Psoas muscle (tissue), 8 donors: ENCODE data around the gene PSMB1. TPM values are rescaled to one million over a fixed set of nuclear protein-coding genes. Genes with fewer than 3 reads are reported as not detected.
A peak's percentile ranks its signal among the peaks of the same experiment; 100 is the strongest.

Experiments used
- ATAC-seq, 4 donors: fragments of 200-7000 bp; cut with Tn5 transposase; one replicate each; pipeline ENCODE4 v1.9.1; 2020; ENCODE audit warnings: moderate library complexity in 3 of 4, mild to moderate bottlenecking in 2 of 4
- DNase-seq, 2 donors: peaks; one replicate each; pipeline ENCODE4 v3.0.0-alpha.2; 2020
- H3K27ac ChIP-seq: fragments of 200-600 bp; one replicate; pipeline ENCODE4 v1.8.0; 2022
- H3K27me3 ChIP-seq, 3 donors: fragments of 200-600 bp in 1 of 3; one replicate each; pipeline versions ENCODE4 v1.6.1 to v1.8.0; 2013 to 2022; ENCODE audit warnings: low read length in 2 of 3, mild to moderate bottlenecking in 2 of 3, moderate library complexity in 1 of 3; ENCODE audit not compliant: insufficient read depth in 3 of 3
- H3K36me3 ChIP-seq, 2 donors: fragments of 200-600 bp in 1 of 2; one replicate each; pipeline versions ENCODE4 v1.6.1 to v1.8.0; 2013 to 2022; ENCODE audit warnings: low read depth in 1 of 2, mild to moderate bottlenecking in 1 of 2, moderate library complexity in 1 of 2; ENCODE audit not compliant: insufficient read depth in 1 of 2
- H3K4me1 ChIP-seq: fragments of 200-600 bp; one replicate; pipeline ENCODE4 v1.8.0; 2022
- H3K4me3 ChIP-seq: fragments of 200-600 bp; one replicate; pipeline ENCODE4 v1.8.0; 2022; ENCODE audit warnings: mild to moderate bottlenecking
- H3K9me3 ChIP-seq: fragments of 200-600 bp; one replicate; pipeline ENCODE4 v1.8.0; 2022
- CTCF ChIP-seq: fragments of 200-600 bp; IDR thresholded peaks from one replicate; pipeline ENCODE4 v1.8.0; 2022; ENCODE audit warnings: antibody characterized with exemption
- WGBS, 3 donors: extraction: QIAGEN DNeasy Blood & Tissue Kit; methylation state at CpG; one replicate each; pipeline versions ENCODE4 v1.1.6 to v1.1.7; 2013; 5-methylcytosine and 5-hydroxymethylcytosine counted together
- intact Hi-C, 2 donors: fragments of 100-400 bp; cut with DNase I; formaldehyde crosslinking; loops; one replicate each; pipeline versions ENCODE4 v1.11.0 to v1.14.2; 2022
- polyA plus RNA-seq, 3 donors: library from polyadenylated mRNA; stranded (reverse); fragments of 200-250 nt; gene quantifications; one replicate each; pipeline ENCODE4 v1.2.3, GENCODE V29; 2013
- total RNA-seq, 4 donors: library from RNA; stranded (reverse); fragmentation: NEBNext Ultra II Directional in 2 of 4; extraction: Animal tissue kit (Norgen Biotek cat#: 25700) in 2 of 4; gene quantifications; one replicate each; pipeline versions ENCODE4 v1.2.1 to v1.2.4, GENCODE V29; 2021 to 2023
- donor health status: healthy with polysubstance abuse.
- donor health status: DM: no; HTN: no; CAD: no; lungs with moderate emphysema.
- donor health status: Bipolar disorder and iron deficiency.
- donor health status: healthy.
- donor health status: DM: yes; HTN: yes; CAD: no.
- donor health status: DM: no; HTN: no; CAD: no.
- donor health status: DM: no; HTN: no; CAD: no.
- donor health status: DM: yes; HTN: yes; CAD: no.

Gene PSMB1
- total and polyA plus RNA-seq, 7 donors = 139 to 367 (median 246) TPM

- H3K4me3 ChIP-seq = no peak overlapping the region
- H3K36me3 ChIP-seq = no peaks in the 10 kb centered on the region
- H3K4me1 ChIP-seq = peaks cover 13% of the 10 kb centered on the region
- peak; percentile 63 for TF ChIP-seq CTCF
- H3K9me3 ChIP-seq = peaks cover 3% of the 10 kb centered on the region
- ATAC-seq (peak; percentile 72 to 92 (median 88)), DNase-seq (peak in 1 of 2 donors; percentile 23)
- 0 to 6% (median 3%) methylated on average over 4 of the region's 4 CpGs for WGBS, 3 donors
- H3K27me3 ChIP-seq = no peaks in the 10 kb centered on the region
- intact Hi-C loops = loop anchor here in 1 of 2 donors (5.0 to 10.0 kb wide), 2 partner anchors 132 to 205 kb away; no protein-coding TSS in a partner anchor
- no peak overlapping the region for H3K27ac ChIP-seq
Observed at GRCh38 chr6:170516783-170517616, 36.1 kb downstream of the PSMB1 start.

GRCh38 chr6:170514908-170515307 is 38.2 kb downstream of the PSMB1 start:
- 91 to 96% (median 94%) methylated on average over 1 of the region's 1 CpG for WGBS, 3 donors
- intact Hi-C loops = loop anchor here in 1 of 2 donors (5.0 to 10.0 kb wide), 2 partner anchors 130 to 203 kb away; no protein-coding TSS in a partner anchor

GRCh38 chr6:170512249-170512648 is 40.9 kb downstream of the PSMB1 start:
- Histone ChIP-seq H3K4me3 (no peak overlapping the region), H3K27ac (no peak overlapping the region), H3K27me3 (no peaks in the 10 kb centered on the region), H3K36me3 (no peaks in the 10 kb centered on the region), H3K9me3 (no peaks in the 10 kb centered on the region), H3K4me1 (no peaks in the 10 kb centered on the region)
- no peak for TF ChIP-seq CTCF
- WGBS, 3 donors = 92 to 94% (median 94%) methylated on average over 4 of the region's 4 CpGs
- DNase-seq (no peak), ATAC-seq (no peak)
- intact Hi-C loops = loop anchor here in 1 of 2 donors (10.0 kb wide), 1 partner anchor 127 kb away; no protein-coding TSS in a partner anchor

More at GRCh38 chr6:170514908-170515307, 38.2 kb downstream of the PSMB1 start:
- H3K27me3 ChIP-seq = no peaks in the 10 kb centered on the region
- no peak for ATAC-seq
- H3K9me3 ChIP-seq = no peaks in the 10 kb centered on the region
- DNase-seq = no peak
- H3K4me1 ChIP-seq = no peaks in the 10 kb centered on the region
- H3K36me3 ChIP-seq = no peaks in the 10 kb centered on the region
- TF ChIP-seq CTCF = no peak
- no peak overlapping the region for H3K4me3 ChIP-seq
- H3K27ac ChIP-seq = no peak overlapping the region

- intact Hi-C loops = loop anchor here in 1 of 2 donors (10.0 kb wide), 1 partner anchor 126 kb away; no protein-coding TSS in a partner anchor
Observed at GRCh38 chr6:170510631-170511030, 42.5 kb downstream of the PSMB1 start.

More at GRCh38 chr6:170510631-170511030, 42.5 kb downstream of the PSMB1 start:
- H3K4me1 ChIP-seq = peaks cover 2% of the 10 kb centered on the region
- 84 to 89% (median 85%) methylated on average over 20 of the region's 20 CpGs for WGBS, 3 donors
- H3K4me3 ChIP-seq = no peak overlapping the region
- H3K36me3 ChIP-seq = no peaks in the 10 kb centered on the region
- no peaks in the 10 kb centered on the region for H3K27me3 ChIP-seq
- DNase-seq (no peak), ATAC-seq (no peak)
- H3K9me3 ChIP-seq = no peaks in the 10 kb centered on the region
- TF ChIP-seq CTCF = no peak
- no peak overlapping the region for H3K27ac ChIP-seq
